OCI-LY1 (cell line): ENCODE results near the gene RARRES2.
"Not testable (repeated sequence)": the region's sequence is repeated elsewhere in the genome, so short reads cannot be mapped to it uniquely, and the experiment has no call there.

Experiments
- CTCF ChIP-seq: fragments of 200-600 bp; sonication (generic), shearing (Covaris generic); IDR thresholded peaks from 2 replicates; pipeline ENCODE4 v1.5.1; 2017; ENCODE audit warnings: mild to moderate bottlenecking, antibody characterized with exemption, low read length, moderate library complexity, mixed read lengths
- EZH2 ChIP-seq: fragments of 200-600 bp; sonication (generic), shearing (Covaris generic); IDR thresholded peaks from 2 replicates; pipeline ENCODE4 v1.8.0; 2017; ENCODE audit warnings: borderline replicate concordance, mixed run types, mild to moderate bottlenecking, antibody characterized with exemption, low read length, moderate library complexity, mixed read lengths

GRCh38 chr7:150385884-150386283, 44.5 kb upstream of the RARRES2 start:
- not testable (repeated sequence) for TF ChIP-seq CTCF, EZH2
